ENCODE measurements around the gene ANK2.

Gene ANK2

DNA sequence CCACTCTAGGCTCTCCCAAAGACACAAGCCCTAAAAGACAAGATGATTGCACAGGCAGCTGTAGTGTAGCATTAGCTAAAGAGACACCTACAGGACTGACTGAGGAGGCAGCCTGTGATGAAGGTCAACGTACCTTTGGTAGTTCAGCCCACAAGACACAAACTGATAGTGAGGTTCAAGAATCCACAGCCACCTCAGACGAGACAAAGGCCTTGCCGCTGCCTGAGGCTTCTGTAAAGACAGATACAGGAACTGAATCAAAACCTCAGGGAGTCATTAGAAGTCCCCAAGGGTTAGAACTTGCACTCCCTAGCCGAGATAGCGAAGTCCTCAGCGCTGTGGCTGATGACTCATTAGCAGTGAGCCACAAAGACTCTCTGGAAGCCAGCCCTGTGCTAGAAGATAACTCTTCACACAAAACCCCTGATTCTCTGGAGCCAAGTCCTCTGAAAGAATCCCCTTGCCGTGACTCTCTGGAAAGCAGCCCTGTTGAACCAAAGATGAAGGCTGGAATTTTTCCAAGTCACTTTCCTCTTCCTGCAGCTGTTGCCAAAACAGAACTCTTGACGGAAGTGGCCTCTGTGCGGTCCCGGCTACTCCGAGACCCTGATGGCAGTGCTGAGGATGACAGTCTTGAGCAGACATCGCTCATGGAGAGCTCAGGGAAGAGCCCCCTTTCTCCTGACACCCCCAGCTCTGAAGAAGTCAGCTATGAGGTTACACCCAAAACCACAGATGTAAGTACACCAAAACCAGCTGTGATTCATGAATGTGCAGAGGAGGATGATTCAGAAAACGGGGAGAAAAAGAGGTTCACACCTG, 306.3 kb downstream of the ANK2 start:
- DNase-seq = peak; percentile 92

DNA sequence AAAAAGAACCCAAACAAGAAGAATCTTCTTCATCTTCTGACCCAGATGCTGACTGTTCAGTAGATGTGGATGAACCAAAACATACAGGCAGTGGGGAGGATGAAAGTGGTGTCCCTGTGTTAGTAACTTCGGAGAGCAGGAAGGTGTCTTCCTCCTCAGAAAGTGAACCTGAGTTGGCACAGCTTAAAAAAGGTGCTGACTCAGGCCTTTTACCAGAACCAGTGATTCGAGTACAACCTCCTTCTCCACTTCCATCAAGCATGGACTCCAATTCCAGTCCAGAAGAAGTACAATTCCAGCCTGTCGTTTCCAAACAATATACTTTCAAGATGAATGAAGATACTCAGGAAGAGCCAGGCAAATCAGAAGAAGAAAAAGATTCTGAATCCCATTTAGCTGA, 307.0 kb downstream of the ANK2 start:
- DNase-seq = no peak

- DNase-seq = no peak
Observed at GRCh38 chr4:113358784-113359183, 309.3 kb downstream of the ANK2 start.

DNA sequence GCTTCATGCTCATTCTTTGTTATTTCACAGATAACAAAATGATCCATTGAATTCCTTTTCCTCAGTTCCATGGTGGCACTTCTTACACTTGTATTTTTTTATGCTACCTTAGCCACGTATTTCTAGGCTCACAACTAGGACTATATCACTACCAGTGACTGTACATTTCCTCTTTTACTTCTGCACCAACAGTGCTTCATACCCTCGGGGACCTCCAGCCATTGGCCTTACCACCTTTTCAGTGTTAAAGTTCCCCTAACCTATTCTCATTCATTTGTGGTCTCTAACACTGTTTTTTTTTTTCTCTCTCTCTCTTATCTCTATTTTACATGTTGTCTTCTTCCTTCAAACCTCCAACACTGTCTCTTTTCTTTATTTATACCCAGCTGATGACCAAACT, 315.9 kb downstream of the ANK2 start:
- DNase-seq = no peak

DNA sequence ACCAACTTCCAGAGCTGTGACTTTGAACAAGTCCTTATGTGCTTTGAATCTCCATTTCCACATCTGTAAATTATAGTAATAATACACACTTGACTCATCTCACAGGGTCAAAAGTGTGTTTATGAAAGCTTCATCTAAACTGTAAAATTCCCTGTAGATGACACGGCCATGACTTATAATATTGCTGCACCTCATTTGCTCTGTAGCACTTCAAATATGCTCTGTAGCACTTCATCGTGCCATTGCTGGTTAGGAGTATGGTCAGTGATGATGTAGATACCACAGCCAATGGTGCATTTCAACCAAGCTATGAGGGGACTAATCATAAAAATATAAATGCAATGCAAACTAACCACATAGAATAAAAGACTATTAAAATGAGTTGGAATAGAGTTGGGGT, 318.6 kb downstream of the ANK2 start:
- no peak for DNase-seq

DNA sequence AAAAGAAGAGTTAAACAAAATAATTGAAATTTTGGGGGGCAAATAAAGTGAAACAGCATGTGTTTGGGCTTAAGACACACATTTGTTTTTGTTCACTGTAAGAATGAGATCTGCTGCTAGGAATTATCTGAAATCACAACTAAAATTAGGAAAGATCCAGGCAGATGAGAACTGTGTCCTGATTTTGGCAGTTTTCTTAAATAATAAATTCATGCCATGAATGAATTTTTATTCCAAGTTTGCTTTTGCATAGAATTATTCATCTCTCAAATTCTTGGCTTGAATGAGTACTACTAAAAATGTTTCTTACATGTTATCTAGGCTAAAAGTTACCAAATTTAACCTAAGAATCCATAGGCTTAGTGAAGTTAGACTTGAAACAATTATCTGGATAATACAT, 321.7 kb downstream of the ANK2 start:
- DNase-seq = no peak

GRCh38 chr4:113375964-113376666, 326.7 kb downstream of the ANK2 start:
- no peak for DNase-seq

GRCh38 chr4:113378836-113379235, 329.4 kb downstream of the ANK2 start:
- no peak for DNase-seq

DNA sequence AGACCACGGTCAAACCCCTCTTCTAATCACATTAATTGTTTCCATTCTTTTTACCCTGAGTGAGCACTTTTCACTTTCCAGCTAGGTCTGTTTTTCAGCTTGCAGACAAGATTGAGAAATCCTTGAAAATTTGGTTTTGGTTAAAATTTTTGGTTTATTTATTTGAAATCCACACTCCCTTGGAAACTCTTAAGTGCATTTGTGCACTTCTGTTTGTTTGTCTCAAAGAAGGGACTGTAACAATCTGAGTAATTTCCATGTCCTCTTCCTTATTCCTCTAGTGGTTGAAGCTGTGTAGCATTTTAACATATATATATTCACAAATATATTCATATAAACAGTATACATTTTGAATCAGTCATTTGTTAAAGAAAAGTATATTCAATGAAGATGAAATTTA, 333.3 kb downstream of the ANK2 start:
- DNase-seq = no peak

- no peak for DNase-seq
Observed at GRCh38 chr4:113383111-113383785, 333.8 kb downstream of the ANK2 start.

- peak; percentile 23 for DNase-seq
Observed at GRCh38 chr4:113384600-113384999, 335.1 kb downstream of the ANK2 start.

DNA sequence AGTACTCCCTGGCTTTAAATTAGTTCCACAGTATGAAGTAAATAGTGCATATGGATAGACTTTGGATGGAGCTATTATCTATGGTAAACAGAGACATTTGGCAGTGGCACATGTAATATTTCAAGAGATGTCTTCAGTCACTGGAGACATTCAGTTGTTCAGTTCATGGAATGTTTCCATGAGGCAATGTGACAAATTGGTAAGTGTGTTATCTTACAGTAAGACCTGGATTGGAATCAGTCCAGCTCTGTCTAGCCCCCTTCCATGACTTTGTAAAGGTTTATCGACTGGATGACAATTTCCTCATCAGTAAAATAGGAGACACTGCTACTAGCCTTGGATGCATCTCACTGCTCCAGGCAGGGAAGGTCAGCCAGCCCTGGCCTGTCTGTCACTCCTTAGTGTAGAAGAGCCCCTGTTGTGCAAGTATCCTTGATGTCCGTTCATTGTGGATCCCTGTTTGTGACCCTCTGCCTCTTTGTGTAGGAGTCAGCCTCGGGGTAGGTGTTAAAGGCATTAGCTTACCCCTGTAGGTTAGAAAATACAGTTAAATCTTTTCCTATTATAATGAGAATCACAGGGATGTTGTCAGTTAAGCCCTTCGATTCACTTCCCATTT, 335.9 kb downstream of the ANK2 start:
- no peak for DNase-seq

DNA sequence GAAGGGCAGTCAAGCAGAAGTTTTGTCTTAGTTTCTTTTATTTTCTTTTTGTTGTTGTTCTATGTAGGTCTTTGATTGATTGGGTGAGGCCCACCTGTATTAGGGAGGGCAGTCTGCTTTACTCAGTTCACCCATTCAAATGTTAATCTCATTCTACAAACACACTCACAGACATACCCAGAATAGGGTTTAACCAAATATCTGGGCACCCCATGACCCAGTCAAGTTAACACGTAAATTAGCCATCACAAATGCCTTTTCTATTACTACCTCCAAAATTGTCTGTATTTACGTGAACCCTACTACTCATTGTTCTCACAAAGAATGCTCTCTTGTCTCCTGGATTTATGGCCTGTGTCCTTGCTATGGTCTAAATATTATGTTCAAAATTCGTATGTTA, 339.7 kb downstream of the ANK2 start:
- no peak for DNase-seq

- no peak for DNase-seq
Observed at GRCh38 chr4:113390850-113391249, 341.4 kb downstream of the ANK2 start.

DNA sequence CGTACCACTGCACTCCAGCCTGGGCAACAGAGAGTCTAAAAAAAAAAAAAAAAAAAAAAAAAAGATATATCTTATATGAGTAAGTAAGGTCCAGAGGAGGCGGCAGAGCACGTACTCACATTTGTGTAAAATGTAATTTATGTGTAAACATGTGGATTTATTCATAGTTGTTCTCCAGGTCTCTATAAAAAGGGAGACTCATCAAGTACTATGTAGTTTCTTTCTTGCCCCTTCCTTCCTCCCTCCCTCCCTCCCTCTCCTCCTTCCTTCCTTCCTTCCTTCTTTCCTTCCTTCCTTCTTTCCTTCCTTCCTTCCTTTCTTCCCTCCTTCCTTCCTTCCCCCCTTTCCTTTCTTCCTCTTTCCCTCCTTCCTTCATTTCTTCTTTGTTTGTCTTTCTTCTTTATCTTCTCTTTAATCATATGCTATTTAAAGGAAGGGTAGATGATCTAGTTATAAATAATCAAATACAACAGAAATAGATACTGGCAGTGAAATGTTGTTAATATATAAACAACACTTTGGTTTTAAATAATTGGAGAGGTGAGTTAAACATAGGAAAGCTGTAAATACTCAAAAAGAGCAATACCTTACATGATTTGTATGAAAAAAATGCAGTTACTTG, 344.8 kb downstream of the ANK2 start:
- no peak for DNase-seq

- DNase-seq = peak; percentile 83
Observed at GRCh38 chr4:113394730-113395530, 345.5 kb downstream of the ANK2 start.

DNA sequence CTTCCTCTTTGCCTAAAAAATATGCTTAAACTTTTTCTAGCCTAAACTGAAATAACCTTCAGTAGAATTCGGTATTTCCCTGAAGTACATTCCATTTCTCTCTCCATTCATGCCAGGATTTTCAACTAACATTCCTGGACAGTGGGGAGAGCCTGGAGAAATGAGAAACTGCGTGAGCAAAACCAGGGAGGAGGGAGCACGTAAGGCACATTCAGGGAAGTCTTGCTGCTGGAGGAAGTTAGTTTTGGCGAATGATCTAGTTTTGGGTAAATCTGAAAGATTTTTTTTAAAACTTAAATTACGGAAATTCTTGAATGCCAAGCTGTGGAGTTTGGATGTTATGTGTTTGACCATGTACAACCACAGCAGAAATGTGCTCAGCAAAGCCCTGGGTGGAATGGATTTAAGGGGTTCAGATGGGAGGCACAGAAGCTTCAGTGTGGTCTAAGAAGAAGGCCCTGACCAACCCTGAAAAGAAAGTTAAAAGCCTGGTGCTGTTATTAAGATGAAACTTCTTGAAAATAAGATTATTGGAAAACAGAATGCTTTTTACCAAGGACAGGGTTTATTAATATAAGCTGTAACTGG, 347.8 kb downstream of the ANK2 start:
- DNase-seq = no peak

- no peak for DNase-seq
Observed at GRCh38 chr4:113398441-113399143, 349.1 kb downstream of the ANK2 start.

DNA sequence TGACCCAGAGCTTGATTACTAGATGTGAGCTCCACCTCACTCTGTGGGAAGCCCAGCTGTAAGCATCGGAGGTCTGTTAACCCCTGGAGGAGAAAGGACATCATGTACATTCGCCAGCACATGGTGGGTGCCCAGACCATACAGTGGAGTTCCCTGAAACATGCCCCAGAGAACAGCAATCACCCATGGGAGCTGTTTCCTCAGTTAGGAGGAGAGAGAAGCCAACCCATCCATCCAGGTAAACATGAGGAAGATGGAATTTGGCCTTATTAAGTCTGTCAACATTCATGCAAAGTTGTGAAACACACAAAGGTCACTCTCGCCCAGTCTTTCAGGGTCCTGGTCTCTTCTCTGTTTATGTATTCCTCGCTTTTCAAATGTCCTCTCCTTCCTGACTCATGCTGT, 354.7 kb downstream of the ANK2 start:
- no peak for DNase-seq

GRCh38 chr4:113404841-113405240, 355.4 kb downstream of the ANK2 start:
- DNase-seq = no peak

Measured in activated CD4-positive, alpha-beta T cell treated with anti-CD3 and anti-CD28 coated beads, Interleukin-10, Interleukin-2, amounts not matched to agents 100 ng/mL and 50 ng/mL, durations not matched to agents 16 hours and 8 hours (primary cell).